Lung (tissue), 12 donors: ENCODE data around the gene FAM81B. TPM values are rescaled to one million over a fixed set of nuclear protein-coding genes. Genes with fewer than 3 reads are reported as not detected.

Source experiments
- ATAC-seq: fragments of 200-7000 bp; cut with Tn5 transposase; one replicate; pipeline ENCODE4 v1.9.1; 2020; ENCODE audit warnings: moderate number of reproducible peaks; ENCODE audit not compliant: insufficient read depth, low FRiP score
- DNase-seq, 3 donors: peaks; one replicate each; pipeline ENCODE4 v3.0.0-alpha.2; 2013 to 2017
- H3K27ac ChIP-seq, 2 donors: one replicate each; pipeline ENCODE4 v1.5.1; 2013; ENCODE audit warnings: mild to moderate bottlenecking in 2 of 2, moderate library complexity in 2 of 2, control low read depth in 1 of 2, inconsistent platforms in 1 of 2, low read depth in 1 of 2, low read length in 1 of 2
- H3K27me3 ChIP-seq, 3 donors: one replicate each; pipeline ENCODE4 v1.5.1; 2013; ENCODE audit warnings: low read length in 2 of 3; ENCODE audit not compliant: control insufficient read depth in 3 of 3, insufficient read depth in 3 of 3
- H3K36me3 ChIP-seq, 4 donors: one replicate each; pipeline ENCODE4 v1.5.1; 2013; ENCODE audit warnings: low read length in 4 of 4, mild to moderate bottlenecking in 1 of 4, moderate library complexity in 1 of 4; ENCODE audit not compliant: control insufficient read depth in 4 of 4, insufficient read depth in 4 of 4
- H3K4me1 ChIP-seq, 5 donors: one replicate each; pipeline ENCODE4 v1.5.1; 2013; ENCODE audit warnings: low read length in 5 of 5, mild to moderate bottlenecking in 2 of 5, moderate library complexity in 1 of 5; ENCODE audit not compliant: control insufficient read depth in 5 of 5, insufficient read depth in 5 of 5
- H3K4me3 ChIP-seq: one replicate; pipeline ENCODE4 v1.5.1; 2013; ENCODE audit warnings: mild to moderate bottlenecking, control low read depth, moderate library complexity
- H3K9ac ChIP-seq, 2 donors: one replicate each; pipeline ENCODE4 v1.5.1; 2013; ENCODE audit warnings: low read length in 2 of 2, control low read depth in 1 of 2; ENCODE audit not compliant: insufficient read depth in 1 of 2
- H3K9me3 ChIP-seq, 4 donors: one replicate each; pipeline ENCODE4 v1.5.1; 2013; ENCODE audit warnings: low read length in 3 of 4, mild to moderate bottlenecking in 1 of 4, moderate library complexity in 1 of 4; ENCODE audit not compliant: control insufficient read depth in 4 of 4, insufficient read depth in 3 of 4
- CTCF ChIP-seq: IDR thresholded peaks from 2 replicates; pipeline ENCODE4 v1.5.1; 2012; ENCODE audit warnings: mild to moderate bottlenecking; ENCODE audit errors: control extremely low read depth, extremely low read depth
- WGBS, 2 donors: extraction: QIAGEN DNeasy Blood & Tissue Kit; methylation state at CpG; one replicate each; pipeline ENCODE4 v1.1.7; 2013; 5-methylcytosine and 5-hydroxymethylcytosine counted together
- polyA plus RNA-seq, 2 donors: library from polyadenylated mRNA; stranded (reverse); fragments of 200-250 nt; gene quantifications; one replicate each; pipeline ENCODE4 v1.2.1, GENCODE V29; 2013
- total RNA-seq, 2 donors: library from RNA; depleted of rRNA in 1 of 2; stranded (reverse); fragments of >200 nt in 1 of 2; gene quantifications; one replicate each; pipeline ENCODE4 v1.2.1, GENCODE V29; 2014 to 2021
- donor health status: control.
- donor health status: control.
- donor health status: Bipolar disorder and iron deficiency.
- donor health status: healthy.
- donor health status: DM: yes; HTN: yes; CAD: no.

The FAM81B gene
- total and polyA plus RNA-seq, 4 donors, result 8.6 to 25.5 (median 18.4) TPM

- TF ChIP-seq CTCF, result no peak
- 71 to 79% methylated on average over 4 of the region's 4 CpGs for WGBS, 2 donors
- Histone ChIP-seq H3K4me3 (no peak overlapping the region), H3K27ac (no peak overlapping the region), H3K36me3 (no peaks in the 10 kb centered on the region), H3K4me1 (peaks cover 0 to 7% (median 0%) of the 10 kb centered on the region in 5 donors), H3K9ac (no peak overlapping the region), H3K27me3 (no peaks in the 10 kb centered on the region), H3K9me3 (no peaks in the 10 kb centered on the region)
- DNase-seq (no peak), ATAC-seq (no peak)
Measured at GRCh38 chr5:95375591-95375990, 15.6 kb upstream of the FAM81B start.

GRCh38 chr5:95379133-95379532 lies 12.0 kb upstream of the FAM81B start:
- Histone ChIP-seq H3K36me3 (no peaks in the 10 kb centered on the region), H3K27ac (no peak overlapping the region), H3K27me3 (no peaks in the 10 kb centered on the region), H3K4me1 (peaks cover 0 to 2% (median 0%) of the 10 kb centered on the region in 5 donors), H3K4me3 (no peak overlapping the region), H3K9me3 (no peaks in the 10 kb centered on the region), H3K9ac (no peak overlapping the region)
- no peak for TF ChIP-seq CTCF
- no peak for ATAC-seq
- DNase-seq, result no peak
- WGBS, 2 donors, result 76 to 90% methylated on average over 2 of the region's 2 CpGs

GRCh38 chr5:95380103-95380628 lies 11.0 kb upstream of the FAM81B start:
- H3K9ac ChIP-seq, result no peak overlapping the region
- H3K4me3 ChIP-seq, result no peak overlapping the region
- no peaks in the 10 kb centered on the region for H3K27me3 ChIP-seq
- no peaks in the 10 kb centered on the region for H3K9me3 ChIP-seq
- DNase-seq (no peak), ATAC-seq (no peak)
- TF ChIP-seq CTCF, result no peak
- H3K36me3 ChIP-seq, result no peaks in the 10 kb centered on the region
- H3K27ac ChIP-seq, result no peak overlapping the region
- H3K4me1 ChIP-seq, result no peaks in the 10 kb centered on the region
- 77 to 79% methylated on average over 5 of the region's 5 CpGs for WGBS, 2 donors

GRCh38 chr5:95382801-95383200 lies 8.4 kb upstream of the FAM81B start:
- no peaks in the 10 kb centered on the region for H3K36me3 ChIP-seq
- H3K9ac ChIP-seq, result no peak overlapping the region
- H3K4me3 ChIP-seq, result no peak overlapping the region
- ATAC-seq (no peak), DNase-seq (no peak)
- no peaks in the 10 kb centered on the region for H3K4me1 ChIP-seq
- H3K9me3 ChIP-seq, result no peaks in the 10 kb centered on the region
- WGBS, 2 donors, result 37 to 38% methylated on average over 4 of the region's 4 CpGs
- no peak for TF ChIP-seq CTCF
- H3K27me3 ChIP-seq, result no peaks in the 10 kb centered on the region
- no peak overlapping the region for H3K27ac ChIP-seq
